DMS79 treated with DMSO at 0.1 percent for 48 hours (cell line): ENCODE results near the gene AGFG2.

Experiments
- DNase-seq: peaks from one replicate; lab custom pipeline; 2025; lab: John Stamatoyannopoulos, UW

Gene AGFG2

GRCh38 chr7:100613412-100614175 lies 74.6 kb downstream of the AGFG2 start:
- DNase-seq, result no peak

- DNase-seq, result no peak
These were observed 75.4 kb downstream of the AGFG2 start for GRCh38 chr7:100614308-100614861.
